Trophoblast cell (in vitro differentiated cells and primary cell): ENCODE measurements around the gene LGALS3.

Experiments
- DNase-seq, 2 donors: peaks; one replicate each; pipeline ENCODE4 v3.0.0-alpha.2; 2016
- H2AFZ ChIP-seq: 2 replicates; pipeline ENCODE4 v1.6.1; 2013; ENCODE audit warnings: low read length, moderate library complexity, mild to moderate bottlenecking; ENCODE audit not compliant: insufficient read depth, poor library complexity
- H2AK5ac ChIP-seq: 2 replicates; pipeline ENCODE4 v1.6.1; 2013; ENCODE audit warnings: mild to moderate bottlenecking, low read length
- H2BK120ac ChIP-seq: 2 replicates; pipeline ENCODE4 v1.6.1; 2013; ENCODE audit warnings: low read length, mild to moderate bottlenecking, moderate library complexity; ENCODE audit not compliant: insufficient read depth, poor library complexity
- H2BK12ac ChIP-seq: 2 replicates; pipeline ENCODE4 v1.6.1; 2013; ENCODE audit warnings: mild to moderate bottlenecking, low read length, moderate library complexity
- H2BK5ac ChIP-seq: 2 replicates; pipeline ENCODE4 v1.6.1; 2013; ENCODE audit warnings: low read length, low read depth, moderate library complexity, mild to moderate bottlenecking; ENCODE audit not compliant: poor library complexity
- H3K14ac ChIP-seq: 2 replicates; pipeline ENCODE4 v1.6.1; 2013; ENCODE audit warnings: mild to moderate bottlenecking, low read length
- H3K18ac ChIP-seq: 2 replicates; pipeline ENCODE4 v1.6.1; 2013; ENCODE audit warnings: mild to moderate bottlenecking, low read length
- H3K23ac ChIP-seq: 2 replicates; pipeline ENCODE4 v1.6.1; 2013; ENCODE audit warnings: low read length
- H3K27ac ChIP-seq: 2 replicates; pipeline ENCODE4 v1.5.1; 2013; ENCODE audit warnings: low read depth, mild to moderate bottlenecking, inconsistent platforms, low read length, moderate library complexity
- H3K27me3 ChIP-seq: 2 replicates; pipeline ENCODE4 v1.6.1; 2013; ENCODE audit warnings: inconsistent platforms, mild to moderate bottlenecking, low read length, moderate library complexity; ENCODE audit not compliant: insufficient read depth
- H3K36me3 ChIP-seq, 2 experiments: 1 replicate in 1 of 2; 2 replicates in 1 of 2; pipeline ENCODE4 v1.6.1; 2013; ENCODE audit warnings: low read length in 2 of 2, mild to moderate bottlenecking in 2 of 2, moderate library complexity in 1 of 2; ENCODE audit not compliant: insufficient read depth in 2 of 2, control insufficient read depth in 1 of 2
- H3K4ac ChIP-seq: 2 replicates; pipeline ENCODE4 v1.6.1; 2013; ENCODE audit warnings: low read depth, mild to moderate bottlenecking, low read length, moderate library complexity
- H3K4me1 ChIP-seq, 2 experiments: 1 replicate in 1 of 2; 2 replicates in 1 of 2; pipeline ENCODE4 v1.6.1; 2013; ENCODE audit warnings: low read length in 2 of 2, mild to moderate bottlenecking in 2 of 2, moderate library complexity in 1 of 2; ENCODE audit not compliant: insufficient read depth in 2 of 2, control insufficient read depth in 1 of 2
- H3K4me2 ChIP-seq: 2 replicates; pipeline ENCODE4 v1.6.1; 2013; ENCODE audit warnings: inconsistent platforms, mild to moderate bottlenecking, low read length, moderate library complexity
- H3K4me3 ChIP-seq: 2 replicates; pipeline ENCODE4 v1.5.1; 2013; ENCODE audit warnings: mild to moderate bottlenecking, low read depth, low read length, inconsistent platforms
- H3K79me1 ChIP-seq: one replicate; pipeline ENCODE4 v1.6.1; 2013; ENCODE audit warnings: low read length
- H3K79me2 ChIP-seq: 2 replicates; pipeline ENCODE4 v1.6.1; 2013; ENCODE audit warnings: low read length, mild to moderate bottlenecking; ENCODE audit not compliant: control insufficient read depth, insufficient read depth, poor library complexity
- H3K9ac ChIP-seq: 2 replicates; pipeline ENCODE4 v1.6.1; 2013; ENCODE audit warnings: mild to moderate bottlenecking, low read length
- H3K9me3 ChIP-seq: 2 replicates; pipeline ENCODE4 v1.6.1; 2013; ENCODE audit warnings: low read depth, mild to moderate bottlenecking, control low read depth, inconsistent platforms, low read length; ENCODE audit not compliant: insufficient read depth
- H4K12ac ChIP-seq: 2 replicates; pipeline ENCODE4 v1.6.1; 2013; ENCODE audit warnings: low read depth, mild to moderate bottlenecking, low read length, moderate library complexity
- H4K8ac ChIP-seq: 2 replicates; pipeline ENCODE4 v1.6.1; 2013; ENCODE audit warnings: low read depth, mild to moderate bottlenecking, low read length, moderate library complexity
- H4K91ac ChIP-seq: one replicate; pipeline ENCODE4 v1.6.1; 2013; ENCODE audit warnings: low read depth, mild to moderate bottlenecking, low read length, moderate library complexity
- WGBS: extraction: QIAGEN DNeasy Blood & Tissue Kit; methylation state at CpG from one replicate; pipeline ENCODE4 v1.1.7; 2013; ENCODE audit warnings: missing lambda C conversion rate; ENCODE audit not compliant: insufficient read length, insufficient coverage; ENCODE audit errors: extremely low coverage; 5-methylcytosine and 5-hydroxymethylcytosine counted together

The LGALS3 gene

GRCh38 chr14:55123101-55123500 is 6.0 kb upstream of the LGALS3 start:
- Histone ChIP-seq H4K12ac (no peak overlapping the region), H3K14ac (peak overlapping the region; percentile 78), H3K4ac (no peak overlapping the region), H3K9me3 (no peaks in the 10 kb centered on the region), H3K79me1 (peaks cover 24% of the 10 kb centered on the region), H3K9ac (no peak overlapping the region), H3K27ac (peak overlapping the region; percentile 84), H2AFZ (peak overlapping the region; percentile 40), H4K8ac (peak overlapping the region; percentile 62), H3K4me1 (peaks cover 29 to 41% of the 10 kb centered on the region in 2 experiments), H4K91ac (peak overlapping the region; percentile 93), H2BK5ac (peak overlapping the region; percentile 5), H3K18ac (no peak overlapping the region), H2BK12ac (peak overlapping the region; percentile 77), H3K79me2 (peaks cover 3% of the 10 kb centered on the region), H3K36me3 (no peaks in the 10 kb centered on the region), H3K4me3 (no peak overlapping the region), H2BK120ac (peak overlapping the region; percentile 84), H2AK5ac (peak overlapping the region; percentile 23), H3K27me3 (no peaks in the 10 kb centered on the region), H3K23ac (no peak overlapping the region), H3K4me2 (peak overlapping the region; percentile 60)
- peak in 1 of 2 donors; percentile 60 for DNase-seq
- WGBS, result no CpG with 5 or more reads among the region's 8 CpGs

GRCh38 chr14:55123852-55124639 is 5.0 kb upstream of the LGALS3 start:
- Histone ChIP-seq H3K4me3 (no peak overlapping the region), H4K91ac (no peak overlapping the region), H3K27ac (peak overlapping the region; percentile 84), H3K27me3 (no peaks in the 10 kb centered on the region), H3K23ac (no peak overlapping the region), H3K79me2 (peaks cover 5% of the 10 kb centered on the region), H3K18ac (no peak overlapping the region), H3K4me1 (peaks cover 29 to 40% of the 10 kb centered on the region in 2 experiments), H2BK12ac (no peak overlapping the region), H2BK120ac (no peak overlapping the region), H4K12ac (no peak overlapping the region), H4K8ac (peak overlapping the region; percentile 5), H3K79me1 (peaks cover 26% of the 10 kb centered on the region), H3K4me2 (no peak overlapping the region), H3K9me3 (no peaks in the 10 kb centered on the region), H2AK5ac (no peak overlapping the region), H3K4ac (no peak overlapping the region), H2BK5ac (peak overlapping the region; percentile 63), H2AFZ (no peak overlapping the region), H3K9ac (no peak overlapping the region), H3K14ac (no peak overlapping the region), H3K36me3 (no peaks in the 10 kb centered on the region)
- no CpG with 5 or more reads among the region's 9 CpGs for WGBS
- peak; percentile 79 to 82 for DNase-seq

GRCh38 chr14:55124774-55125386 is 4.2 kb upstream of the LGALS3 start:
- peak overlapping the region; percentile 31 for H3K27ac ChIP-seq
- H3K4me2 ChIP-seq, result no peak overlapping the region
- no peak overlapping the region for H3K14ac ChIP-seq
- peak overlapping the region; percentile 25 for H2AFZ ChIP-seq
- H3K79me1 ChIP-seq, result peaks cover 30% of the 10 kb centered on the region
- peaks cover 30 to 43% of the 10 kb centered on the region in 2 experiments for H3K4me1 ChIP-seq
- H3K27me3 ChIP-seq, result no peaks in the 10 kb centered on the region
- H2BK120ac ChIP-seq, result peak overlapping the region; percentile 65
- no peak overlapping the region for H4K8ac ChIP-seq
- H3K9ac ChIP-seq, result no peak overlapping the region
- peaks cover 12% of the 10 kb centered on the region for H3K79me2 ChIP-seq
- peak overlapping the region; percentile 75 for H2AK5ac ChIP-seq
- H4K91ac ChIP-seq, result peak overlapping the region; percentile 55
- H3K4ac ChIP-seq, result no peak overlapping the region
- H3K36me3 ChIP-seq, result no peaks in the 10 kb centered on the region
- no peak overlapping the region for H4K12ac ChIP-seq
- no peak overlapping the region for H3K4me3 ChIP-seq
- H3K18ac ChIP-seq, result peak overlapping the region; percentile 44
- H2BK12ac ChIP-seq, result peak overlapping the region; percentile 15
- H2BK5ac ChIP-seq, result no peak overlapping the region
- WGBS, result no CpG with 5 or more reads among the region's 8 CpGs
- no peak overlapping the region for H3K23ac ChIP-seq
- no peaks in the 10 kb centered on the region for H3K9me3 ChIP-seq
- no peak for DNase-seq

DNA sequence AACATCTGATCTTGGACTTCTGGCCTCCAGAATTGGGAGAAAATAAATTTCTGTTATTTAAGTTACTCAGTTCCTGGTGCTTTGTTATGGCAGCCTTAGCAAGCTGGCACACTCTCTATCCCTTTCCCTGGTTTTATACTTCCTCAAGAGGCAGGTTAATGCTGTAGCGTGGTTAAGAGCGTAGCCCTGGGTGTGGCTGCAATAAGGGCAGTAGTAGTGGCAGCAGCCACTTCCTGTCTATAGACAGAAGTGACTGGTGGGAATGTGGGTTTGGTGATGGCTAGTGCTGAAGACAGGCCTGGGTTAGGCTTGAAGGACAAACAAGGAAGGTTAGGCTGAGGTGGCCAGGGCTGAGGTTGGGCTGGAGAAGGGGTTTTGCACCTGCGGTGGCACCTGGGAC is 3.6 kb upstream of the LGALS3 start:
- H3K9ac ChIP-seq, result no peak overlapping the region
- no peak overlapping the region for H2BK120ac ChIP-seq
- no peak overlapping the region for H4K91ac ChIP-seq
- H3K4ac ChIP-seq, result no peak overlapping the region
- no peaks in the 10 kb centered on the region for H3K9me3 ChIP-seq
- no peak for DNase-seq
- no peaks in the 10 kb centered on the region for H3K27me3 ChIP-seq
- H3K14ac ChIP-seq, result no peak overlapping the region
- H2BK12ac ChIP-seq, result no peak overlapping the region
- no peak overlapping the region for H3K4me2 ChIP-seq
- no CpG with 5 or more reads among the region's 3 CpGs for WGBS
- H2BK5ac ChIP-seq, result no peak overlapping the region
- no peak overlapping the region for H3K4me3 ChIP-seq
- no peak overlapping the region for H2AFZ ChIP-seq
- H3K23ac ChIP-seq, result no peak overlapping the region
- H3K18ac ChIP-seq, result no peak overlapping the region
- peaks cover 27% of the 10 kb centered on the region for H3K79me1 ChIP-seq
- no peak overlapping the region for H3K27ac ChIP-seq
- H3K36me3 ChIP-seq, result no peaks in the 10 kb centered on the region
- H4K8ac ChIP-seq, result no peak overlapping the region
- H3K4me1 ChIP-seq, result peaks cover 30 to 42% of the 10 kb centered on the region in 2 experiments
- no peak overlapping the region for H4K12ac ChIP-seq
- H3K79me2 ChIP-seq, result peaks cover 14% of the 10 kb centered on the region
- peak overlapping the region; percentile 36 for H2AK5ac ChIP-seq
